Esophagus muscularis mucosa (tissue), 4 donors: ENCODE data around the gene TLK1.
"Not testable (repeated sequence)": the region's sequence is repeated elsewhere in the genome, so short reads cannot be mapped to it uniquely, and the experiment has no call there.

Experiments
- CTCF ChIP-seq, 3 experiments: fragments of 200-600 bp in 2 of 3; fragments of 450-650 bp in 1 of 3; sonication (generic) in 2 of 3; IDR thresholded peaks; one replicate each; pipeline ENCODE4 v1.5.1; 2017 to 2019; ENCODE audit warnings: antibody characterized with exemption in 3 of 3, mild to moderate bottlenecking in 2 of 3, moderate library complexity in 1 of 3
- EP300 ChIP-seq: sonication (generic); formaldehyde crosslinking; IDR thresholded peaks from one replicate; pipeline ENCODE4 v1.6.1; 2017; ENCODE audit warnings: antibody characterized with exemption
- POLR2A ChIP-seq: fragments of 450-650 bp; IDR thresholded peaks from one replicate; pipeline ENCODE4 v1.6.1; 2017; ENCODE audit warnings: antibody characterized with exemption, moderate library complexity, mild to moderate bottlenecking, low read depth
- POLR2AphosphoS5 ChIP-seq, 2 donors: sonication (generic); formaldehyde crosslinking; IDR thresholded peaks; one replicate each; pipeline ENCODE4 v1.6.1; 2017; ENCODE audit warnings: antibody characterized with exemption in 2 of 2

DNA sequence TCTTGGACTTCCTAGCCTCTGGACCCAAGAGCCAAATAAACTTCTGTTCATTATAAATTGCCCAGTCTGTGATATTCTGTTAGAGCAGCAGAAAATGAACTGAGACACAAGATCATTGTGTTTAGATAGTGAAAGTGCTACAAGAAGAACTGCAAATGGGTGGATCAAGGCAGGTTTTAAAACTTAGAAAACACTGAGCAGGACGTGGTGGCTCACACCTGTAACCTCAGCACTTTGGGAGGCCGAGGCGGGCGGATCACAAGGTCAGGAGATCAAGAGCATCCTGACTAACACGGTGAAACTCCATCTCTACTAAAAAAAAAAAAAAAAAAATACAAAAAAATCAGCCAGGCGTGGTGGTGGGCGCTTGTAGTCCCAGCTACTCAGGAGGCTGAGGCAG, 84.3 kb downstream of the TLK1 start:
- TF ChIP-seq CTCF (IDR thresholded peaks at IDR 0.05); POLR2AphosphoS5 (IDR thresholded peaks at IDR 0.05); POLR2A; EP300: not testable (repeated sequence)
